Aorta (tissue), 5 donors: ENCODE results near the gene VTI1B. TPM values are rescaled to one million over a fixed set of nuclear protein-coding genes. Genes with fewer than 3 reads are reported as not detected.

Experiments used
- ATAC-seq: fragments of 200-7000 bp; cut with Tn5 transposase; one replicate; pipeline ENCODE4 v1.9.1; 2022; ENCODE audit warnings: moderate library complexity; ENCODE audit not compliant: low FRiP score
- DNase-seq, 2 donors: peaks; one replicate each; pipeline ENCODE4 v3.0.0-alpha.2; 2020
- H3K27ac ChIP-seq, 2 donors: one replicate each; pipeline ENCODE4 v1.5.1; 2013; ENCODE audit warnings: low read length in 2 of 2, mild to moderate bottlenecking in 2 of 2, moderate library complexity in 2 of 2, control low read depth in 1 of 2, inconsistent platforms in 1 of 2, low read depth in 1 of 2
- H3K27me3 ChIP-seq, 2 donors: one replicate each; pipeline ENCODE4 v1.6.1; 2013; ENCODE audit warnings: control low read depth in 1 of 2, low read length in 1 of 2, mild to moderate bottlenecking in 1 of 2, moderate library complexity in 1 of 2; ENCODE audit not compliant: insufficient read depth in 2 of 2, control insufficient read depth in 1 of 2
- H3K36me3 ChIP-seq, 2 donors: one replicate each; pipeline ENCODE4 v1.6.1; 2013; ENCODE audit warnings: control low read depth in 1 of 2, low read length in 1 of 2, mild to moderate bottlenecking in 1 of 2; ENCODE audit not compliant: insufficient read depth in 2 of 2, control insufficient read depth in 1 of 2
- H3K4me1 ChIP-seq, 2 donors: one replicate each; pipeline ENCODE4 v1.6.1; 2013; ENCODE audit warnings: low read length in 2 of 2, control low read depth in 1 of 2, mild to moderate bottlenecking in 1 of 2, moderate library complexity in 1 of 2; ENCODE audit not compliant: insufficient read depth in 2 of 2, control insufficient read depth in 1 of 2
- H3K4me3 ChIP-seq, 2 donors: one replicate each; pipeline ENCODE4 v1.5.1; 2013; ENCODE audit warnings: low read length in 2 of 2, control low read depth in 1 of 2, mild to moderate bottlenecking in 1 of 2
- H3K9me3 ChIP-seq: one replicate; pipeline ENCODE4 v1.6.1; 2013; ENCODE audit warnings: mild to moderate bottlenecking, low read length; ENCODE audit not compliant: control insufficient read depth
- WGBS, 2 donors: extraction: QIAGEN DNeasy Blood & Tissue Kit; methylation state at CpG; one replicate each; pipeline ENCODE4 v1.1.7; 2013; 5-methylcytosine and 5-hydroxymethylcytosine counted together
- intact Hi-C, 2 donors: fragments of 100-400 bp; cut with DNase I; formaldehyde crosslinking; loops; one replicate each; pipeline versions ENCODE4 v1.14.2 to v1.15.0; 2022
- polyA plus RNA-seq, 2 donors: library from polyadenylated mRNA; stranded (reverse); fragments of 200-250 nt; gene quantifications; one replicate each; pipeline ENCODE4 v1.2.3, GENCODE V29; 2013
- total RNA-seq, 2 donors: library from RNA; stranded (reverse); fragmentation: NEBNext Ultra II Directional; extraction: Animal tissue kit (Norgen Biotek cat#: 25700); gene quantifications; one replicate each; pipeline ENCODE4 v1.2.1, GENCODE V29; 2021
- donor health status: healthy with polysubstance abuse.
- donor health status: Bipolar disorder and iron deficiency.
- donor health status: DM: no; HTN: no; CAD: no.
- donor health status: DM: no; HTN: no; CAD: no.
- donor health status: DM: yes; HTN: yes; CAD: no.

The VTI1B gene
- total and polyA plus RNA-seq, 4 donors, result 88.9 to 140 (median 94.7) TPM

- Histone ChIP-seq H3K9me3 (no peaks in the 10 kb centered on the region), H3K36me3 (peaks cover 14 to 16% of the 10 kb centered on the region in 2 donors), H3K27ac (no peak overlapping the region), H3K4me3 (no peak overlapping the region), H3K27me3 (no peaks in the 10 kb centered on the region), H3K4me1 (peaks cover 0 to 2% of the 10 kb centered on the region in 2 donors)
- DNase-seq (no peak), ATAC-seq (no peak)
- 91 to 92% methylated on average over 3 of the region's 3 CpGs for whole genome bisulfite sequencing, 2 donors
- intact Hi-C loops, result no loop called here
Observed at GRCh38 chr14:67646131-67646530, 28.3 kb downstream of the VTI1B start.

GRCh38 chr14:67645414-67645813, 29.0 kb downstream of the VTI1B start:
- Histone ChIP-seq H3K4me1 (peaks cover 0 to 2% of the 10 kb centered on the region in 2 donors), H3K27ac (no peak overlapping the region), H3K36me3 (peaks cover 10 to 15% of the 10 kb centered on the region in 2 donors), H3K9me3 (no peaks in the 10 kb centered on the region), H3K4me3 (no peak overlapping the region), H3K27me3 (no peaks in the 10 kb centered on the region)
- 9 to 12% methylated on average over 5 of the region's 5 CpGs for WGBS, 2 donors
- DNase-seq, result no peak
- ATAC-seq, result no peak
- intact Hi-C loops, result no loop called here

- DNase-seq, result no peak
- H3K27me3 ChIP-seq, result no peaks in the 10 kb centered on the region
- H3K9me3 ChIP-seq, result no peaks in the 10 kb centered on the region
- no peak overlapping the region for H3K4me3 ChIP-seq
- peaks cover 0 to 2% of the 10 kb centered on the region in 2 donors for H3K4me1 ChIP-seq
- intact Hi-C loops, result no loop called here
- WGBS, 2 donors, result 41 to 49% methylated on average over 2 of the region's 2 CpGs
- H3K36me3 ChIP-seq, result peaks cover 7 to 11% of the 10 kb centered on the region in 2 donors
- H3K27ac ChIP-seq, result no peak overlapping the region
- ATAC-seq, result no peak
Observed at GRCh38 chr14:67644428-67644827, 30.0 kb downstream of the VTI1B start.

- 70 to 81% methylated on average over 1 of the region's 1 CpG for WGBS, 2 donors
- intact Hi-C loops, result no loop called here
- H3K27ac ChIP-seq, result no peak overlapping the region
- H3K27me3 ChIP-seq, result no peaks in the 10 kb centered on the region
- DNase-seq (no peak), ATAC-seq (no peak)
- no peaks in the 10 kb centered on the region for H3K9me3 ChIP-seq
- H3K4me3 ChIP-seq, result no peak overlapping the region
- H3K36me3 ChIP-seq, result peaks cover 7 to 9% of the 10 kb centered on the region in 2 donors
- peaks cover 0 to 2% of the 10 kb centered on the region in 2 donors for H3K4me1 ChIP-seq
Observed at GRCh38 chr14:67643713-67644112, 30.7 kb downstream of the VTI1B start.

- intact Hi-C loops, result no loop called here
- WGBS, 2 donors, result 79 to 95% methylated on average over 5 of the region's 5 CpGs
- H3K4me1 ChIP-seq, result peaks cover 0 to 2% of the 10 kb centered on the region in 2 donors
- no peak overlapping the region for H3K27ac ChIP-seq
- H3K4me3 ChIP-seq, result no peak overlapping the region
- DNase-seq (no peak), ATAC-seq (no peak)
- H3K27me3 ChIP-seq, result no peaks in the 10 kb centered on the region
- H3K9me3 ChIP-seq, result no peaks in the 10 kb centered on the region
- peaks cover 4 to 7% of the 10 kb centered on the region in 2 donors for H3K36me3 ChIP-seq
Observed at GRCh38 chr14:67641902-67642749, 32.3 kb downstream of the VTI1B start.

GRCh38 chr14:67641480-67641879, 33.0 kb downstream of the VTI1B start:
- Histone ChIP-seq H3K9me3 (no peaks in the 10 kb centered on the region), H3K36me3 (peaks cover 0 to 7% of the 10 kb centered on the region in 2 donors), H3K27me3 (no peaks in the 10 kb centered on the region), H3K4me1 (peaks cover 0 to 2% of the 10 kb centered on the region in 2 donors), H3K4me3 (no peak overlapping the region), H3K27ac (no peak overlapping the region)
- no peak for ATAC-seq
- WGBS, 2 donors, result 91 to 97% methylated on average over 1 of the region's 1 CpG
- no peak for DNase-seq
- intact Hi-C loops, result no loop called here

- intact Hi-C loops, result no loop called here
- Histone ChIP-seq H3K4me1 (no peaks in the 10 kb centered on the region), H3K36me3 (peaks cover 0 to 3% of the 10 kb centered on the region in 2 donors), H3K27me3 (no peaks in the 10 kb centered on the region), H3K27ac (no peak overlapping the region), H3K4me3 (no peak overlapping the region), H3K9me3 (no peaks in the 10 kb centered on the region)
- 68 to 82% methylated on average over 3 of the region's 3 CpGs for WGBS, 2 donors
- no peak for ATAC-seq
- DNase-seq, result no peak
Observed at GRCh38 chr14:67638642-67639041, 35.8 kb downstream of the VTI1B start.

- ATAC-seq, result no peak
Observed at GRCh38 chr14:67636361-67636919, 38.0 kb downstream of the VTI1B start.

More at GRCh38 chr14:67636361-67636919, 38.0 kb downstream of the VTI1B start:
- H3K27me3 ChIP-seq, result no peaks in the 10 kb centered on the region
- intact Hi-C loops, result no loop called here
- H3K9me3 ChIP-seq, result no peaks in the 10 kb centered on the region
- no peak overlapping the region for H3K4me3 ChIP-seq
- WGBS, 2 donors, result 77 to 86% methylated on average over 3 of the region's 3 CpGs
- no peaks in the 10 kb centered on the region for H3K36me3 ChIP-seq
- H3K27ac ChIP-seq, result no peak overlapping the region
- no peaks in the 10 kb centered on the region for H3K4me1 ChIP-seq
- no peak for DNase-seq
